Tibial nerve (tissue), 4 donors: ENCODE results near the gene ANKUB1.

Experiments
- CTCF ChIP-seq, 5 experiments: fragments of 200-600 bp in 3 of 5; fragments of 450-650 bp in 2 of 5; sonication (generic) in 3 of 5; IDR thresholded peaks; one replicate each; pipeline ENCODE4 v1.5.1; 2016 to 2019; ENCODE audit warnings: antibody characterized with exemption in 5 of 5, mild to moderate bottlenecking in 3 of 5, moderate library complexity in 2 of 5
- EP300 ChIP-seq, 2 donors: sonication (generic); formaldehyde crosslinking; IDR thresholded peaks; one replicate each; pipeline ENCODE4 v1.6.1; 2017; ENCODE audit warnings: antibody characterized with exemption in 2 of 2, mild to moderate bottlenecking in 1 of 2
- POLR2A ChIP-seq, 2 donors: fragments of 450-650 bp; IDR thresholded peaks; one replicate each; pipeline ENCODE4 v1.6.1; 2017; ENCODE audit warnings: antibody characterized with exemption in 2 of 2, mild to moderate bottlenecking in 2 of 2, moderate library complexity in 2 of 2

DNA sequence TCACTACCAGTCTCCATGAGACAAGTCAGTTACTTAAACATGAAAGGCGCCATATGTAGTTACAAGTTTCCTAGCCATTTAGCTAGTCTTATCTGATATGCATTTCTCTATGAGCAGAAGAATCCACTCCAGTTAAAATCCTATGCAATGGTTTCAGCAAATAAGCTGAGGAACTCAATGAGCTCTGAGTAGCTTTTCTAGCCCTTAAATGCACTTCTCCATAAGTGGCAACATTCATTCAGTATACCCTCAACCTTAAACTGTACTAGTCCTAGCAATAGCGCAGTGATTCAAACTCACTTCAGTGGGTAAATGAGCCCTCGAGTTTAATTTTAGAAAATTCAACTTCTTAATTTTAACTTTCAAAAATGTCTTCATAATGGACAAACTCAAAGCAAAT lies 47.7 kb downstream of the ANKUB1 start:
- TF ChIP-seq CTCF (IDR thresholded peaks at IDR 0.05) (no peak), POLR2A (IDR thresholded peaks at IDR 0.05) (no peak), EP300 (IDR thresholded peaks at IDR 0.05) (no peak)
